K562 (cell line): ENCODE measurements around the gene DPP4. TPM values are rescaled to one million over a fixed set of nuclear protein-coding genes. Genes with fewer than 3 reads are reported as not detected.

ENCODE experiments used
- ATAC-seq: fragments of 200-7000 bp; cut with Tn5 transposase; 3 replicates; pipeline ENCODE4 v1.9.1; 2020; ENCODE audit warnings: moderate library complexity
- BruUV-seq: library from RNA; stranded (reverse); fragments of 400-500 nt; replicated peaks from 2 replicates; lab custom pipeline; 2021; lab: Mats Ljungman, UMichigan
- CTCF ChIA-PET: fragments of 300-600 bp; formaldehyde crosslinking; extraction: SDS; loops from one replicate; lab custom pipeline; 2021; ENCODE audit warnings: low intra/inter-chr PET ratio; lab: Yijun Ruan, JAX
- POLR2A ChIA-PET: fragments of 300-600, 350-650 bp; sonication (Branson Sonifier 250); formaldehyde crosslinking; extraction: SDS; loops from one replicate; lab custom pipeline; 2021; ENCODE audit warnings: antibody characterized with exemption, inconsistent platforms; lab: Yijun Ruan, JAX
- DNase-seq, 4 experiments: peaks; one replicate each; pipeline versions ENCODE4 v3.0.0 to v3.0.0-alpha.2; 2011 to 2018; ENCODE audit warnings: low spot score in 3 of 4, mixed read lengths in 3 of 4; ENCODE audit errors: extremely low read depth in 1 of 4
- FAIRE-seq: peaks from 2 replicates; lab custom pipeline; 2011; peaks lifted over from hg19 to GRCh38; lab: Jason Lieb, UNC
- H2AFZ ChIP-seq: 2 replicates; pipeline ENCODE4 v1.6.0; 2011; ENCODE audit warnings: low read depth, low read length, control low read depth, inconsistent platforms
- H3K27ac ChIP-seq: fragments of 200-600 bp; 3 replicates; pipeline ENCODE4 v1.8.0; 2011; ENCODE audit warnings: low read depth, mild to moderate bottlenecking, control low read depth, inconsistent platforms, low read length, moderate library complexity, mixed read lengths; ENCODE audit errors: extremely low read depth
- H3K27me3 ChIP-seq, 2 experiments: fragments of 300-600 bp in 1 of 2; 2 replicates in 1 of 2; 3 replicates in 1 of 2; pipeline versions ENCODE4 v1.6.0 to v1.8.0; 2011; ENCODE audit warnings: inconsistent platforms in 2 of 2, low read length in 2 of 2, mild to moderate bottlenecking in 1 of 2, mixed read lengths in 1 of 2, moderate library complexity in 1 of 2; ENCODE audit not compliant: control insufficient read depth in 2 of 2, insufficient read depth in 2 of 2
- H3K36me3 ChIP-seq: fragments of 300-600 bp; 3 replicates; pipeline ENCODE4 v1.8.0; 2011; ENCODE audit warnings: mild to moderate bottlenecking, low read length, inconsistent platforms; ENCODE audit not compliant: control insufficient read depth, insufficient read depth
- H3K4me1 ChIP-seq, 2 experiments: fragments of 200-600 bp in 1 of 2; replicated peaks in 1 of 2; 2 replicates in 1 of 2; 3 replicates in 1 of 2; pipeline versions ENCODE4 v1.5.1 to v1.8.0; 2011; ENCODE audit warnings: inconsistent platforms in 2 of 2, low read length in 2 of 2, mild to moderate bottlenecking in 1 of 2, mixed read lengths in 1 of 2, moderate library complexity in 1 of 2; ENCODE audit not compliant: control insufficient read depth in 2 of 2, insufficient read depth in 2 of 2
- H3K4me2 ChIP-seq: 2 replicates; pipeline ENCODE4 v1.6.1; 2011; ENCODE audit warnings: low read length, control low read depth, inconsistent platforms, mixed read lengths; ENCODE audit not compliant: insufficient read depth
- H3K4me3 ChIP-seq: fragments of 200-600 bp; sonication (generic), shearing (Covaris generic); 2 replicates; pipeline ENCODE4 v1.5.1; 2016; ENCODE audit warnings: control low read depth, inconsistent platforms
- H3K79me2 ChIP-seq: fragments of 200-600 bp; 3 replicates; pipeline ENCODE4 v1.8.0; 2011; ENCODE audit warnings: low read length, inconsistent platforms; ENCODE audit not compliant: control insufficient read depth, insufficient read depth
- H3K9ac ChIP-seq, 2 experiments: 2 replicates each; pipeline versions ENCODE4 v1.6.0 to v1.6.1; 2011; ENCODE audit warnings: low read depth in 2 of 2, low read length in 2 of 2, control low read depth in 1 of 2, inconsistent platforms in 1 of 2, mild to moderate bottlenecking in 1 of 2, mixed read lengths in 1 of 2; ENCODE audit not compliant: insufficient read depth in 1 of 2
- H3K9me1 ChIP-seq: one replicate; pipeline ENCODE4 v1.6.0; 2011; ENCODE audit warnings: inconsistent platforms, mild to moderate bottlenecking, low read length, moderate library complexity; ENCODE audit not compliant: control insufficient read depth, insufficient read depth
- H3K9me3 ChIP-seq: replicated peaks from 2 replicates; pipeline ENCODE4 v1.5.1; 2011; ENCODE audit warnings: low read depth, low read length, inconsistent platforms; ENCODE audit not compliant: control insufficient read depth, insufficient read depth
- H4K20me1 ChIP-seq: replicated peaks from 2 replicates; pipeline ENCODE4 v1.6.1; 2011; ENCODE audit warnings: low read length, inconsistent platforms, mixed read lengths; ENCODE audit not compliant: control insufficient read depth, insufficient read depth
- GTF2E2 ChIP-seq: fragments of 200-800 bp; sonication (Bioruptor generic); IDR thresholded peaks from 2 replicates; pipeline ENCODE4 v1.6.1; 2016; ENCODE audit warnings: missing genetic modification characterization, missing compliant biosample characterization
- IFI16 ChIP-seq: fragments of 250-450 bp; sonication (Bioruptor Pico); IDR thresholded peaks from 2 replicates; pipeline ENCODE4 v2.1.2; 2022; ENCODE audit warnings: mild to moderate bottlenecking, inconsistent platforms
- NCOR1 ChIP-seq: fragments of 450-650 bp; IDR thresholded peaks from 2 replicates; pipeline ENCODE4 v1.6.1; 2016; ENCODE audit warnings: mild to moderate bottlenecking, moderate library complexity
- SAFB2 ChIP-seq: fragments of 200-400 bp; formaldehyde crosslinking; IDR thresholded peaks from 2 replicates; pipeline ENCODE4 v1.6.1; 2018; ENCODE audit warnings: borderline replicate concordance, low read length, low read depth, moderate library complexity; ENCODE audit not compliant: severe bottlenecking
- ZBTB17 ChIP-seq: fragments of 450-650 bp; formaldehyde crosslinking; IDR thresholded peaks from 2 replicates; pipeline ENCODE4 v1.4.0; 2020; ENCODE audit warnings: mild to moderate bottlenecking
- ZNF263 ChIP-seq: sonication (generic); formaldehyde crosslinking; IDR thresholded peaks from 2 replicates; pipeline ENCODE4 v1.8.0; 2022; ENCODE audit warnings: mild to moderate bottlenecking, missing genetic modification reagents, borderline replicate concordance
- ZNF584 ChIP-seq: fragments of 200-800 bp; sonication (Bioruptor generic); IDR thresholded peaks from 2 replicates; pipeline ENCODE4 v1.6.1; 2016; ENCODE audit warnings: low read depth, mild to moderate bottlenecking, missing genetic modification characterization, missing compliant biosample characterization
- ZNF589 ChIP-seq: fragments of 200-800 bp; sonication (Bioruptor generic); IDR thresholded peaks from 2 replicates; pipeline ENCODE4 v1.6.1; 2016; ENCODE audit warnings: low read depth, missing genetic modification characterization, missing compliant biosample characterization
- ZNF75A ChIP-seq: fragments of 450-650 bp; formaldehyde crosslinking; IDR thresholded peaks from 2 replicates; pipeline ENCODE4 v1.4.0; 2020; ENCODE audit warnings: mild to moderate bottlenecking
- WGBS: fragments of 100-300 bp; shearing (Covaris generic); methylation state at CpG from one replicate; pipeline ENCODE4 v1.1.6; 2016; ENCODE audit warnings: low coverage, mixed read lengths; ENCODE audit not compliant: insufficient coverage; ENCODE audit errors: missing lambda C conversion rate; 5-methylcytosine and 5-hydroxymethylcytosine counted together
- in situ Hi-C: fragments of 300-500 bp; cut with MboI; formaldehyde crosslinking; loops from 4 replicates; pipeline ENCODE4 v1.15.0; 2018; ENCODE audit warnings: inconsistent platforms, mixed read lengths
- intact Hi-C: fragments of 100-400 bp; cut with micrococcal nuclease; formaldehyde crosslinking; loops from 2 replicates; pipeline ENCODE4 v1.14.2; 2022
- polyA plus RNA-seq, 8 experiments: library from polyadenylated mRNA; depleted of rRNA in 4 of 8; stranded (reverse) in 5 of 8; unstranded in 3 of 8; fragments of >200 nt; fragmentation: Nextera tagmentation in 2 of 8; fragmentation: Illumina TruSeq in 1 of 8; extraction: Ambion mirVana in 2 of 8; extraction: Trizol in 1 of 8; gene quantifications; 2 replicates each; pipeline versions ENCODE4 v1.2.1 to v1.2.3, GENCODE V29; 2011 to 2014; ENCODE audit warnings: inconsistent platforms in 1 of 8, missing spikeins in 1 of 8
- total RNA-seq, 7 experiments: library from RNA; depleted of rRNA in 6 of 7; stranded (reverse); fragments of >200 nt in 6 of 7; fragmentation: Illumina TruSeq in 2 of 7; extraction: Trizol in 2 of 7; gene quantifications; 2 replicates each; pipeline versions ENCODE4 v1.2.1 to v1.2.3, GENCODE V29; 2011 to 2021; ENCODE audit warnings: low replicate concordance in 1 of 7
- TF ChIP-seq, protein P1 (sequence below): sonication (generic); formaldehyde crosslinking; IDR thresholded peaks from 2 replicates; pipeline ENCODE4 v1.8.0; 2023; ENCODE audit warnings: mild to moderate bottlenecking, missing genetic modification reagents

Gene DPP4
- total and polyA plus RNA-seq, 9 of the 15 experiments (the other 6 are each of a cell fraction or from before 2014, with no cell fraction given) = 0.11 TPM; not detected in 8

DNA sequence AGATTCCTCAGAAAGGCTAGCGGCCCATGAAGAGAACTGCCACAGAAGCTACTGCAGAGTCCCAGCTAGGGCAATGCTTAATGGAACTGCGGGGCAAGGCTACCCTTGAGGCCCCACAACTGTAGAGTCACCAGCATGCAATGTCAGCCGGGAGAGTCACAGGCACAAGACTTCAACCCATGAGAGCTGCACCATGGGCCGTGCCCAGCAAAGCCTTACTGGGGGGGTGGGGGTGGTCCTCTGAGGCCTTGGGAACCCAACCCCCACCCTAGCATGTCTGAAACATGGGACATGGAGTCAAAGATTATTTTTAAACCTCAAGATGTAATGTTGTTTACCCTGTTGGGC, 20.2 kb downstream of the DPP4 start (continued):
- no peak for TF ChIP-seq GTF2E2
- no peak for TF ChIP-seq IFI16 (CRISPR knock-in tag)
- TF ChIP-seq ZBTB17 (CRISPR knock-in tag) = no peak
- TF ChIP-seq, all 486 proteins: peak for 0

DNA sequence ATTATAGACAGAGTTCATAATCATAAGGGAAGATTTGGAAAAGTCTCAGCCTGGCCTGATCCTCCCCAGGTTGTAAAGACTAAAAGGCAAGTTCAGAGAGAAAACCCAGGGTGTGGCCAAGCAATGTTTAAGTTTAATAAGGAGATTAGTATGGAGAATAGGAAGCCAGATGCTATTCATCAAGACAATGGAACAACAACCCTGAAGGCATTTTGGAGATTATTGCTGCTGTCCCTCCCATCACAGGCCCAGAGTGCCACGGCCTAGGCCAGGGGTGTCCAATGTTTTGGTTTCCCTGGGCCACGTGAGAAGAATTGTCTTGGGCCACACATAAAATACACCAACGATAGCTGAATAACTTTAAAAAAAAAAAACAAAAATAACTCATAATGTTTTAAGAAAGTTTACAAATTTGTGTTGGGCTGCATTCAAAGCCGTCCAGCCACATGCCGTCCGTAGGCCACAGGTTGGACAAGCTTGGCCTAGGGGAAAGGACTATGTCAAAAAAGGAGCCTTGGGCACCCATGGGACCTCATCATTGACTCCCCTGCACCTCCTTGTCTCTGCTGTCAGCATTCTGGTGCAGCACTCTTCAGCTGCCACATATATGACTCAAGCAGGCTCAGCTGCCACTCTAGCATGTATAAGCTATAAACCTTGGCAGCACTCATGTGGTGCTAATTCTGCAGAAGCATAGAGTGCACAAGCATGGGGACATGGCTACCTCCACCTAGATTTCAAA, 20.8 kb downstream of the DPP4 start:
- no peak overlapping the region for H3K4me2 ChIP-seq
- H3K9ac ChIP-seq = no peak overlapping the region
- TF ChIP-seq ZNF584 (CRISPR knock-in tag) (no peak), SAFB2 (no peak), ZNF589 (CRISPR knock-in tag) (no peak), ZNF75A (CRISPR knock-in tag) (no peak), ZNF263 (no peak), NCOR1 (no peak)
- TF ChIP-seq, protein P1, sequence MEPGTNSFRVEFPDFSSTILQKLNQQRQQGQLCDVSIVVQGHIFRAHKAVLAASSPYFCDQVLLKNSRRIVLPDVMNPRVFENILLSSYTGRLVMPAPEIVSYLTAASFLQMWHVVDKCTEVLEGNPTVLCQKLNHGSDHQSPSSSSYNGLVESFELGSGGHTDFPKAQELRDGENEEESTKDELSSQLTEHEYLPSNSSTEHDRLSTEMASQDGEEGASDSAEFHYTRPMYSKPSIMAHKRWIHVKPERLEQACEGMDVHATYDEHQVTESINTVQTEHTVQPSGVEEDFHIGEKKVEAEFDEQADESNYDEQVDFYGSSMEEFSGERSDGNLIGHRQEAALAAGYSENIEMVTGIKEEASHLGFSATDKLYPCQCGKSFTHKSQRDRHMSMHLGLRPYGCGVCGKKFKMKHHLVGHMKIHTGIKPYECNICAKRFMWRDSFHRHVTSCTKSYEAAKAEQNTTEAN = no peak
- WGBS = 2% methylated on average over 6 of the region's 6 CpGs
- H4K20me1 ChIP-seq = no peaks in the 10 kb centered on the region
- ChIA-PET CTCF (no interaction called here), POLR2A (no interaction called here)
- H3K27ac ChIP-seq = no peak overlapping the region
- no peaks in the 10 kb centered on the region for H3K9me1 ChIP-seq
- no peaks in the 10 kb centered on the region for H3K27me3 ChIP-seq
- no peaks in the 10 kb centered on the region for H3K79me2 ChIP-seq
- DNase-seq (no peak), FAIRE-seq (no peak), ATAC-seq (no peak)
- H3K4me1 ChIP-seq = no peaks in the 10 kb centered on the region
- H3K36me3 ChIP-seq = no peaks in the 10 kb centered on the region
- H3K9me3 ChIP-seq = no peaks in the 10 kb centered on the region
- H2AFZ ChIP-seq = no peak overlapping the region
- no peak overlapping the region for H3K4me3 ChIP-seq
- intact Hi-C loops (no loop called here), in situ Hi-C loops (no loop called here)
- BruUV-seq = no TSS peak
